GM18909 (cell line): ENCODE results near the gene DGKG.

ENCODE experiments used
- ATAC-seq: cut with Tn5 transposase; IDR thresholded peaks from one replicate; pipeline ENCODE4 v1.9.1; 2021; ENCODE audit warnings: mild to moderate bottlenecking; ENCODE audit not compliant: unreplicated experiment, poor library complexity

DGKG gene

GRCh38 chr3:186361762-186362536 is at the start of gene DGKG:
Gene DGKG, minus strand, starts transcription at chr3:186362234. Its CDS starts 41,775 bp downstream, at chr3:186320459.
- ATAC-seq: peak; percentile 72

GRCh38 chr3:186411089-186411488 is 49.1 kb upstream of the DGKG start:
- ATAC-seq: no peak

- no peak for ATAC-seq
Measured at GRCh38 chr3:186406669-186407635, 44.9 kb upstream of the DGKG start.

- ATAC-seq: no peak
Measured at GRCh38 chr3:186401556-186401955, 39.5 kb upstream of the DGKG start.

GRCh38 chr3:186400662-186401061 is 38.6 kb upstream of the DGKG start:
- ATAC-seq: no peak

GRCh38 chr3:186400026-186400425 is 38.0 kb upstream of the DGKG start:
- ATAC-seq: no peak

- no peak for ATAC-seq
Measured at GRCh38 chr3:186394566-186395217, 32.7 kb upstream of the DGKG start.

GRCh38 chr3:186386883-186387560 is 25.0 kb upstream of the DGKG start:
- no peak for ATAC-seq

GRCh38 chr3:186385856-186386602 is 24.0 kb upstream of the DGKG start:
- no peak for ATAC-seq

GRCh38 chr3:186383026-186383993 is 21.3 kb upstream of the DGKG start:
- no peak for ATAC-seq

- no peak for ATAC-seq
Measured at GRCh38 chr3:186382217-186382885, 20.3 kb upstream of the DGKG start.

- no peak for ATAC-seq
Measured at GRCh38 chr3:186381424-186382216, 19.6 kb upstream of the DGKG start.

GRCh38 chr3:186380622-186381380 is 18.8 kb upstream of the DGKG start:
- no peak for ATAC-seq

GRCh38 chr3:186375443-186375842 is 13.4 kb upstream of the DGKG start:
- no peak for ATAC-seq

GRCh38 chr3:186374376-186374775 is 12.3 kb upstream of the DGKG start:
- ATAC-seq: no peak

- ATAC-seq: no peak
Measured at GRCh38 chr3:186369217-186369616, 7.2 kb upstream of the DGKG start.
